ENCODE measurements around the gene ALPL.

DNA sequence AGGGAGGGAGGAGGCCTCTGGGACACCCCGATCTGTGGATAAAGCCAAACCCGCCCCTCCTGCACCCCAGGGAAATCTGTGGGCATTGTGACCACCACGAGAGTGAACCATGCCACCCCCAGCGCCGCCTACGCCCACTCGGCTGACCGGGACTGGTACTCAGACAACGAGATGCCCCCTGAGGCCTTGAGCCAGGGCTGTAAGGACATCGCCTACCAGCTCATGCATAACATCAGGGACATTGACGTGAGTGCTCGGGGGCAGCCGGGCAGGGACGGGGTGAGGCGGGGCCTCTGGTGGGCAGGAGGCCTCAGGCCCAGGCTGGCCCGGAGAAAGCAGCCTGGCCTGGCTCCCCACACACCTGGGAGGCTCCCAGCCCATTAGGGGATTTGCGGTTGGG is 54.7 kb downstream of the ALPL start:
- no peak for TF ChIP-seq POLR2A (IDR thresholded peaks at IDR 0.05)
- TF ChIP-seq, protein P1, sequence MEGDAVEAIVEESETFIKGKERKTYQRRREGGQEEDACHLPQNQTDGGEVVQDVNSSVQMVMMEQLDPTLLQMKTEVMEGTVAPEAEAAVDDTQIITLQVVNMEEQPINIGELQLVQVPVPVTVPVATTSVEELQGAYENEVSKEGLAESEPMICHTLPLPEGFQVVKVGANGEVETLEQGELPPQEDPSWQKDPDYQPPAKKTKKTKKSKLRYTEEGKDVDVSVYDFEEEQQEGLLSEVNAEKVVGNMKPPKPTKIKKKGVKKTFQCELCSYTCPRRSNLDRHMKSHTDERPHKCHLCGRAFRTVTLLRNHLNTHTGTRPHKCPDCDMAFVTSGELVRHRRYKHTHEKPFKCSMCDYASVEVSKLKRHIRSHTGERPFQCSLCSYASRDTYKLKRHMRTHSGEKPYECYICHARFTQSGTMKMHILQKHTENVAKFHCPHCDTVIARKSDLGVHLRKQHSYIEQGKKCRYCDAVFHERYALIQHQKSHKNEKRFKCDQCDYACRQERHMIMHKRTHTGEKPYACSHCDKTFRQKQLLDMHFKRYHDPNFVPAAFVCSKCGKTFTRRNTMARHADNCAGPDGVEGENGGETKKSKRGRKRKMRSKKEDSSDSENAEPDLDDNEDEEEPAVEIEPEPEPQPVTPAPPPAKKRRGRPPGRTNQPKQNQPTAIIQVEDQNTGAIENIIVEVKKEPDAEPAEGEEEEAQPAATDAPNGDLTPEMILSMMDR (IDR thresholded peaks at IDR 0.05), result no peak

All from ovary (tissue), 3 donors.